HG03520 (cell line): ENCODE results near the gene ITGAL.
"Not testable (repeated sequence)": the region's sequence is repeated elsewhere in the genome, so short reads cannot be mapped to it uniquely, and the experiment has no call there.

Experiments used
- ATAC-seq: cut with Tn5 transposase; IDR thresholded peaks from one replicate; pipeline ENCODE4 v1.9.1; 2021; ENCODE audit warnings: mild to moderate bottlenecking, moderate library complexity; ENCODE audit not compliant: unreplicated experiment

Gene ITGAL

DNA sequence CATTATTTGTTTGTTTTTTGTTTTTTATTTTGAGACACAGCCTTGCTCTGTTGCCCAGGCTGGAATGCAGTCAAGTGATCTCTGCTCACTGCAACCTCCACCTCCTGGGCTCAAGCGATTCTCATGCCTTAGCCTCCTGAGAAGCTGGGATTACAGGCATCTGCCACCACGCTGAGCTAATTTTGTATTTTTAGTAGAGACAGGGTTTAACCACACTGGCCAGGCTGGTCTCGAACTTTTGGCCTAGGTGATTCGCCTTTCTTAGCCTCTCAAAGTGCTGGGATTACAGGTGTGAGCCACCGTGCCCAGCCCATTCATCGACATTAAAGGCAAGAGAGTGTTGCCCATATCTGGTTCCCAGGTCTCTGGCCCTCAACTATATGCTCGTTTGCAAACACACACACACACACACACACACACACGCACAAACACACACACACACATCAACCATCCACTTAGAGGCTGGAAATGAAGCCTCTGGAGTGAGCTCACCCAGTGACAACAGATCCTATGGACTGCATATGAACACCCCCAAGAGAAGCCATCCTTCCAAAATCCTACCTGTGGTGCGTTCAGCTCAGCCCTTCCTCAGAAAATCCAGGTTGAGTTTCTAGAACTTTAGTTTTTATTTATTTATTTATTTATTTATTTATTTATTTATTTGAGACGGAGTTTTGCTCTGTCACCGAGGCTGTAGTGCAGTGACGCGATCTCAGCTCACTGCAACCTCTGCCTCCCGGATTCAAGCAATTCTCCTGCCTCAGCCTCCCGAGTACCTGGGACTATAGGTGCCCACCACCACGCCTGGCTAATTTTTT, 14.6 kb upstream of the ITGAL start:
- ATAC-seq = no peak

DNA sequence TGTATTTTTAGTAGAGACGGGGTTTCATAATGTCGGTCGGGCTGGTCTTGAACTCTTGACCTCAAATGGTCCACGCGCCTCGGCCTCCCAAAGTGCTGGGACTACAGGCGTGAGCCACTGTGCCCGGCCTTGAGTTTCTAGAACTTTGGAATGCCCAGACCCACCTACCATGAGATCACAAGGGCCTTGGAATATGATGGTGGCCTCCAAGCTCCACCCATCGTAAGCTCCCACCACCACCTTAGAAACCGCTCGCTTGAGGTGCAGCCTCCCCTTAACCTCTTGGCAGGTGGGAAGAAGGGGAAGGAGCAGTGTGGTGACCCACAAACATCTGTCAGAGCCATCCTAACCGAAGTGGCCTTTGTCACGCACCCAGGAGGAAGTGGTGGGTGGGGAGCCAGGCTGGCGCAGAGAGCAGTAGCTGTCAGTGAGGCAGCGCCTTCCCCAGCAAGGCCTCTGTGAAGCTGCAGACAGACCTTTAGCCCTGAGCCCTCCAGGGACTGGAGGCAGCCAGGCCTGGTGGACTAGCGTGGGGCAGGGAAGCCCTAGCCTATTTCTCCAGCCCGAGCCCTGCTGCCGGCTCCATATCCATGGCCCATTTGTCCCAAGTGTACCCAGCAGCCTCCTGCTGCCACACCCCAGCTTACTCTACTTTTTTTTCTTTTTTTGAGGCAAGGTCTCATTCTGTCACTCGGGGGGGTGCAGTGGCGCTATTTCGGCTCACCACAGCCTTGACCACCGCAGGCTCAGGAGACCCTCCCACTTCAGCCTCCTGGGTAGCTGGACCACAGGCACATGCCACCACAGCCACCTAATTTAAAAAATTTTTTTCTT, 13.8 kb upstream of the ITGAL start:
- ATAC-seq = peak; percentile 81

DNA sequence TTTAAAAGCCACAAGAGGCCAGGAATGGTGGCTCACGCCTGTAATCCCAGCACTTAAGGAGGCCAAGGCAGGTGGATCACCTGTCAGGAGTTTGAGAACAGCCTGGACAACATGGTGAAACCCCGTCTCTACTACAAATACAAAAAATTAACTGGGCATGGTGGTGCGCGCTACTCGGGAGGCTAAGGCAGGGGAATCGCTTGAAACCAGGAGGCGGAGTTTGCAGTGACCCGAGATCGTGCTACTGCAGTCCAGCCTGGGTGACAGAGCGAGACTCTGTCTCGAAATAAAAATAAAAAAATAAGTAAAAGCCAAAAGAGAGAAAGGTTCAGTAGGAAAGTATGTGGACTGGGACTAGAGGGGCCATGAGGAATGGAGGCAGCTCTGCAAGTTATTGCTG, 13.1 kb upstream of the ITGAL start:
- ATAC-seq = no peak

DNA sequence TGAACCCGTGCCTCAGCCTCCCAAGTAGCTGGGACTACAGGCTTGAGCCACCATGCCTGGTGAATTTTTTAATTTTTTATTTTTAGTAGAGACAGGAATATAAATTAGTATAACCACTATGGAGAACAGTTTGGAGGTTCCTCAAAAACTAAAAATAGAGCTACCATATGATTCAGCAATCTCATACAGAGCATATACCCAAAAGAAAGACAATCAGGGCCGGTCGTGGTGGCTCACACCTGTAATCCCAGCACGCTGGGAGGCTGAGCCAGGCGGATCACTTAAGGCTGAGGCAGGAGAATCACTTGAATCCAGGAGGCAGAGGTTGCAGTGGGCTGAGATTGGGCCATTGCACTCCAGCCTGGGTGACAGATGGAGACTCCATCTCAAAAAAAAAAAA, 11.1 kb upstream of the ITGAL start:
- ATAC-seq = not testable (repeated sequence)

DNA sequence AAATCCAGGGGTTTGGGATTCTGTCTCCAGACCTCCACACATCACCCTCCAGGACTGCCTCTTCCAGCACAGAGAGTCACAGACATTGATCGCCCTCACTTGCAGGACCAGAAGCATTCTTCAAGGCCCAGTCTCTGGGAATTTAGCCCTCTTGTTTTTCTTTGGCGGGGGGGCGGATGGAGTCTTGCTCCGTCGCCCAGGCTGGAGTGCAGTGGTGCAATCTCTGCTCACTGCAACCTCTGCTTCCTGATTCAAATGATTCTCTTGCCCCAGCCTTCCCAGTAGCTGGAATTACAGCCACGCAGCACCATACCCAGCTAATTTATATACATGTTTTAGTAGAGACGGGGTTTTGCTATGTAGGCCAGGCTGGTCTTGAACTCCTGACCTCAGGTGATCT, 8.5 kb upstream of the ITGAL start:
- no peak for ATAC-seq

DNA sequence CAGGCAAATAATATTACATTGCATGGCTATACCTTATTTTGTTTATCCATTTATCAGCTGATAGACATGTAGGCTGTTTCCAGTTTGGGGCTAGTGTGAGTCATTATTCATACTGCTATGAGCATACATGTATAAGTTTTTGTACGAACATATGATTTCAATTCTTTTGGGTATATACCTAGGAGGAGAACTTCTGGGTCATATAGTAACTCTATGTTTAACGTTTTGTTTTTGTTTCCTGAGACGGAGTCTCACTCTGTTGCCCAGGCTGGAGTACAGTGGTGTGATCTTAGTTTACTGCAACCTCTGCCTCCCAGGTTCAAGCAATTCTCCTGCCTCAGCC, 2.4 kb upstream of the ITGAL start:
- no peak for ATAC-seq

DNA sequence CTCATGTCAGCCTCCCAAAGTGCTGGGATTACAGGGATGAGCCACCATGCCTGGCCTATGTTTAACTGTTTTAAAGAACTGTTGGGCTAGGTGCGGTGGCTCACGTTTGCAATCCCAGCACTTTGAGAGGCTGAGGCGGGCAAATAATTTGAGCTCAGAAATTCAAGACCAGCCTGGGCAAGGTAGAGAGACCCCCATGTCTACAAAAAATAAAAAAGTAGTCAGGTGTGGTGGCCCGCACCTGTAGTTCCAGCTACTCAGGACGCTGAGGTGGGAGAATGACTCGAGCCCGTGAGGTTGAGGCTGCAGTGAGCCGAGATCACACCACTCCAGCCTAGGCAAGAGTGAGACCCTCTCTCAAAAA, 1.9 kb upstream of the ITGAL start:
- no peak for ATAC-seq

DNA sequence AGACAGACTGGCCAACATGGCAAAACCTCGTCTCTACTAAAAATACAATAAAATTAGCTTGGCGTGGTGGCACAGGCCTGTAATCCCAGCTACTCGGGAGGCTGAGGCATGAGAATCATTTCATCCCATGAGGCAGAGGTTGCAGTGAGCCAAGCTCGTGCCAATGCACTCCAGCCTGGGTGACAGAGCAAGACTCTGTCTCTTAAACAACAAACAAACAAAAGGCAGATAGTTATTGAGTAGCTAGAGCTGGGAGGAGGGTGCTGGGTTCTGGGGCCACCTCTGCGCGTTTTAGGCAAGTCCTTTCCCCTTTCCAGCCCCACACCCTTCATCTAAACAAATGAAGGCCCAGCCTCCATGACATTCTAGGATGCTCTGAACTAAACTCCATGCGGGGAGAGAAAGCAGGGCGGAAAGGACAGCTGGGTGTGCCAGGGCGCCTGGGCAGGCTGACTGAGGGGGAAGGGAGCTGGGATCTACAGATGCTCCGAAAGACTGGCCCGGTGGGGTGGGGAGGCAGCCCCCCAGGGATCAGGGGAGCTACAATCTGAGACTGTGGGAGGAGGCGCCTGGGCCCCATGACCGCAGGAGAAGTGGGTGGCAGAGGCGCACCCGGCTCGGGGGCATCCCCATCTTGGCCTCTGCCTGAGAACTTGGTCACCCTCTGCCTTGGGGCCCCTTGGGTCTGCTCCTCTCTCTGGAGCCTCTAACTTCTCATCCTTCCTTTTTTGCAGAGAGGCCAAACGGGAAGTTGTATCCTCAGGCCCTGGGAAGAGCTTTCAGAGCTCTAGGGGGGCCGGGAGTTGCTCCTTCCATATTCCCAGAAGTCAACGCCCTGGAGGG, 910 bp downstream of the ITGAL start:
- no peak for ATAC-seq

DNA sequence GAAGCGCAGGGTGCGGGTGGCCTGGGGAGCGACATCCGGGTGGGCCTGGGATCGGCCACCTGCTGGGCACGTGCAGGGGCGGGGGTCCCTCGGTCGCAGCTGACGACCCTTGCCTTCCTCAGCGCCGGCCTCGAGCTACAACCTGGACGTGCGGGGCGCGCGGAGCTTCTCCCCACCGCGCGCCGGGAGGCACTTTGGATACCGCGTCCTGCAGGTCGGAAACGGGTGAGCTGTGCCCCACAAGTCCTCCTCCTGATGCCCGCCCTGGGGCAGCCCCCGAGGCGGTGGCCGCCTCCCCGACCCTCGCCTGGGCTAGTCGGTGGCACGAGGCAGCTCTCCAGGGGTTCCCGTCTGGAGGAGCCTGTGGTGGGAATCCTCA, 1.5 kb downstream of the ITGAL start:
- ATAC-seq = no peak

DNA sequence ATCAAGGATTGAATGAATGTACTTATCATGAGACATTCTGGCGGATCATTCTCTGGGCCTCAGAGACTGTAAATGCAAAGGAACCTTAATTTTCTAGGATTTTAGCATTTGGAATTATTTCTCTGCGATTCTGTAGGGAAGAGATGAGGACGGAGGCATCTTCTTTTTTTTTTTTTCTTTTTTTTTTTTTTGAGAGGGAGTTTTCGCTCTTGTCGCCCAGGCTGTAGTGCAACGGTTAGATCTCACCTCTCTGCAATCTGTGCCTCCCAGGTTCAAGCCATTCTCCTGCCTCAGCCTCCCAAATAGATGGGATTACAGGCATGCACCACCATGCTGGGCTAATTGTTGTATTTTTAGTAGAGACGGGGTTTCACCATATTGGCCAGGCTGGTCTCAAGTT, 2.1 kb downstream of the ITGAL start:
- no peak for ATAC-seq

DNA sequence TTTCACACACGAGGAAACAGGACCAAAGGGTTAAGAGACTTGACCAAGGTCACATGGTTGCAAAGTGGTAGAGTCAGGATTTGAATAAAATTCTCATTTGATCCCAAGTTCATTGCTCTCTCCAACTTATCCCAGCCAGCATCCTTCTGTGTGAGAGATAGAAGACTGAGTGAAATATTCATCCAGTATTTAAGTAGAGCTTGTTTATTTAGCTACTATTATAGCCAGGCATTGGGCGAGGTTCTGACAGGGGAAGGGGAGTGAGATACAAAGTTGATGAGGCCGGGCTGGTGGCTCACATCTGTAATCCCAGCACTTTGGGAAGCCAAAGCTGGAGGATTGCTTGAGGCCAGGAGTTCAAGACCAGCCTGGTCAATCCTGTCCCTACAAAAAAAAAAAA, 4.4 kb downstream of the ITGAL start:
- no peak for ATAC-seq

DNA sequence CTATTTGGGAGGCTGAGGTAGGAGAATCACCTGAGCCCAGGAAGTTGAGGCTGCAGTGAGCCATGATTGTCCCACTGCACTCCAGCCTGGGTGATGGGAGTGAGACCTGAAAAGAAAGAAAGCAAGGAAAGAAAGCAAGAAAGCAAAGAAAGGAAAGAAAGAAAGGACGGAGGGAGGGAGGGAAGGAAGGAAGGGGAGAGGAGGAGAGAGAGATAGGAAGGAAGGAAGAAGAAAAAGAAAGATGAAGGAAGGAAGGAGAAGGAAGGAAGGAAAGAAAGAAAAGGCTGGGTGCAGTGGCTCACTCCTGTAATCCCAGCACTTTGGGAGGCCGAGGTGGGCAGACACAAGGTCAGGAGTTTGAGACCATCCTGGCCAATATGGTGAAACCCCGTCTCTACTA, 5.2 kb downstream of the ITGAL start:
- ATAC-seq = not testable (repeated sequence)

DNA sequence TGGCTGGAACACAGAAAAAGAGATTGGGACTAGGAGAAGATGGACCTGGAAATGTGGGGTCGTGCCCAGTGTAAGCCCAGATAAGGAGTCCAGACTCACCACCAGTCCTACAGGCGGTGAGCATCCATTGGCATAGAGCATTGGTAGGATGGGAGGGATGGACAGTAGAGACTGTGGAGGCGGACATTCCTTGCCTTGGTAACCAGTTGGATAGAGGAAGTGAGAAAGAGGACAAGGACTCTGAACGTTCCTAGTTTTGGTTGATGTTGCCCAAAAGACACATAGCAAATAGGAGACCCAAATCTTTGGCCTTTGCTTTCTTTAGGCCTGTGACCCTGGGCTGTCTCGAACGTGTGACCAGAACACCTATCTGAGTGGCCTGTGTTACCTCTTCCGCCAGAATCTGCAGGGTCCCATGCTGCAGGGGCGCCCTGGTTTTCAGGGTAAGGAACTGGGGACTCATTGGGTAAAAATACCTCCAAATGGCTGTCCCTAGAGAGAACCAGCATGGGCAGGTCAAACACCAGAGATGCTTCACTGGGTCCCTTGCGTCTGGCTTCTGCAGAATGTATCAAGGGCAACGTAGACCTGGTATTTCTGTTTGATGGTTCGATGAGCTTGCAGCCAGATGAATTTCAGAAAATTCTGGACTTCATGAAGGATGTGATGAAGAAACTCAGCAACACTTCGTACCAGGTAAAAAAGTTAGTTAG, 6.4 kb downstream of the ITGAL start:
- no peak for ATAC-seq

DNA sequence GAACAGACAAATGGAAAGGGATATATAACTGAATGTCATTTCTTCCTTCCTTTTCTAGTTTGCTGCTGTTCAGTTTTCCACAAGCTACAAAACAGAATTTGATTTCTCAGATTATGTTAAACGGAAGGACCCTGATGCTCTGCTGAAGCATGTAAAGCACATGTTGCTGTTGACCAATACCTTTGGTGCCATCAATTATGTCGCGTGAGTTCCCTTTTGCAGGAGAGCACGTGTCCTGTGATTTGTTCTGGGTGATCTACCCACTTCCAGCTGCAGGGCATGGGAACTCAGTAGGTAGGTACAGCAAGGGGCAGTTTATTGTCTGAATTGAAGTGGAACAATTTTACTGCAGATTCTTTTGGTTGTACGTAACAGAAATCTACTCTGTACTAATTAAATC, 8.8 kb downstream of the ITGAL start:
- no peak for ATAC-seq

DNA sequence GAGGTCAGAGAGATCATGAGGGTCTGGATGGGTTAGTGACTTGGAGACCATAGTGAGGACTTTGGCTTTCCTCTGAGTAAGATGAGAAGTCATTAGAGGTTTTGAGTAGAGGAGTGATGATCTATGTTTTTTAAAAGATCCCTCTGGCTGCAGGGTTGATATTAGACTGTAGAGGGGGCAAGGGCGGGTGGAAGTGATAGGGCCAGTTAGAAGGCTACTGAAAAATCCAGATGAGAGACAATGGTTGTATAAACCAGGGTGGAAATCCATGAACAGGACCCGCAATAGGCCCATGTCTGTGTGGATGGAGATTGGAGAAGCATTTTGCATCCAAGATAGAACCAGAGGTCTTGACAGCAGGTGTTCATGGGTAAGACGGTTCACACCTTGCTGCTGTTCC, 9.8 kb downstream of the ITGAL start:
- no peak for ATAC-seq

DNA sequence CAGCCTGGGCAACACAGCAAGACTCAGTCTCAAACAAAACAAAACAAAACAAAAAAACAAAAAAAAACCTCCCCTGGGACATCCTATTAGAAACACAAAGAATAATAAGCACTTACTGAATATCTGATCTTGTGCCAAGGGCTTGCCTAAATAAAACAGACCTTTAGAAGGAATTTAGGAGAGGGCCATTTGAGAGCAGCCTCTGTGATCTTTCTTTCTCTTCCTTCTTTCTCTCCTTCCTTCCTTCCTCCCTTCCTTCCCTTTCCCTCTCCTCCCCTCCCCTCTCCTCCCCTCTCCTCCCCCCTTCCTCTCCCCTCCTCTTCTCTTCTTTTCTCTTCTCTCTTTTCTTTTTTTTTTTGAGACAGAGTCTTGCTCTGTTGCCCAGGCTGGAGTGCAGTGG, 12.3 kb downstream of the ITGAL start:
- no peak for ATAC-seq

DNA sequence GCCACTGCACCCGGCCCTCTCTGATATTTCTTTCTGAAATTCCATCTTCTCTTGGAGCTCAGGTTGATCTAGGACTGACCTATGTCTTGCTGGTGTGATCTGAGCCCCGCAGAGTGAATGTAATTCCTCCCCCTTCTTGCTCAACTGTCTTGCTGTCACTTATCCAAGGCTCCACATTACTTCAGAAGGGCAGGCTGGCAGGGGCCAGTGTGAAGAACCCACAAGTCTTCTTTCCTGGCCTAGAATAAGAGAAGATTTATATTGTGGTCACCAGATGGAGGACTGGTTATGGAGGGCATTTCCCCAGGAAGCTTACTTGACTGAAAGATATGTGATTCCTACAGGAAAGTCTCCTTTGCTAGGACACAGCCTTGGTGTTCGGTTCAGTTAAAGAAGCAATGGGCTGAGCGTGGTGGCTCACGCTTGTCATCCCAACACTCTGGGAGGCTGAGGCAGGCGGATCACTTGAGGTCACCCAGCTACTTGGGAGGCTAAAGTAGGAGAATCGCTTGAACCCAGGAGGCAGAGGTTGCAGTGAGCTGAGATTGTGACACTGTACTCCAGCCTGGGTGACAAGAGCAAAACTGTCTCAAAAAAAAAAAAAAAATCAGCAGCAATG, 13.4 kb downstream of the ITGAL start:
- no peak for ATAC-seq

DNA sequence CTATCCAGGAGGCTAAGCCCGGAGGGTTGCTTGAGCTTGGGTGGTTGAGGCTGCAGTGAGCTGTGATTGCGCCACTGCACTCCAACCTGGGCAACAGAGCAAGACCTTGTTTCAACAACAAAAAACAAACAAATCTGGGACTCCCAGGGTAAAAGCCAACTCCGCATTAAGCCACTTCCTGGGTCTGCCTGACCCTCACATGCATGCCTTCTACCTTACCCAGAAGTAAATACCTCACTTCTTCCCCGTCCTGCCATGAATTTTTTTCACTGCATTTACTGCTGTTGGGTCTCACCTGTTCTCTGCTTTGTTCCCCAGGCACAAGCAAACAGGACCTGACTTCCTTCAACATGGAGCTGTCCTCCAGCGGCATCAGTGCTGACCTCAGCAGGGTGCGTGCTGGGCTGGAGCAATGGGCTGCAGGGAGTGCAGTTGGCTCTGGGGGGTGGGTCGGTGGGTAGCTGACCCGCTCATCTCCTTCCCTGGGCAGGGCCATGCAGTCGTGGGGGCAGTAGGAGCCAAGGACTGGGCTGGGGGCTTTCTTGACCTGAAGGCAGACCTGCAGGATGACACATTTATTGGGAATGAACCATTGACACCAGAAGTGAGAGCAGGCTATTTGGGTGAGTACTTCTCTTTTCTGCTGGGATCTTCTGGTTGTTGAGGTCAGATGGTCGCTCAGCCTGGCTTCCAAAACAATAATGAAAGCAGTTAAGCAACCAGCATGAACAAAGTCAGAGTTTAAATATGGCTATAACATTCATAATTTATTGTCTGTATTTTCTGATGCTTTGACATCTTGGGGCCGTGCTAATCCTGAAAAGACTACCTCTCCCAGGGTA, 16.4 kb downstream of the ITGAL start:
- no peak for ATAC-seq

DNA sequence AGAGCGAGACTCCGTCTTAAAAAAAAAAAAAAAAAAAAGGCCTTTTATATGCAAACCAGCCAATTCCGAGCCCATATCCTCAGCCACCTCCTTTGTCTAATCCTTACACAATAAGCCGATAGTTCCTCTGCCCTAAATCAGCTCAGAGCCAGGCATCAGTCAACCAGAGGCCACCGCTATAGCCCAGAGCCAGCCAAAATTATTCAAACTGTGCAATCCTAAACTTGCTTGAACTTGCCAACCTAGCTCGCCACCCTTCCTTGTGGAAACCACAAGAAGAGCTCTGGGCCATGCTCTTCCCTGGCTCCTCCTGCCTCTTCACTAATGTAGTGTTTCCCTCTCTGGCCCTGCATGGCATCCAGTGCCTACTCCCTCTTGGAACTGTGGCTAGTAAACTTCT, 17.7 kb downstream of the ITGAL start:
- ATAC-seq = no peak

DNA sequence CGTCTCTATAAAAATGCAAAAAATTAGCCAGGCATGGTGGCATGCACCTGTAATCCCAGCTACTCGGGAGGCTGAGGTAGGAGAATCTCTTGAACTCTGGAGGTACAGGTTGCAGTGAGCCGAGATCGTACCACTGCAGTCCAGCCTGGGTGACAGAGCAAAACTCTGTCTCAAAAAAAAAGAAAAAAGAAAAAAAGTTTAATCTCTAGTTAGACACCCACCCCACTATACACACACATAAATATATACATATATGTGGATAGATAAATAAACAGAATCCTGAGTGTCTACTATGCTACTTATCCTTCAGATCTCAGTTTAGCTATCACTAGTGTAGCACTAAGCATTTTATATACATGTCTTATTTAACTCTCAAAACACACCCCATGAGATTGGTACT, 18.7 kb downstream of the ITGAL start:
- ATAC-seq = no peak
